C4-2B (cell line): Measurements from ENCODE around the gene MROH2A.

Experiments
- ZFX ChIP-seq: fragments of 450-650 bp; IDR thresholded peaks from 2 replicates; pipeline ENCODE4 v1.6.1; 2017
- TF ChIP-seq, protein P1 (sequence below): fragments of 450-650 bp; conservative IDR thresholded peaks from 2 replicates; pipeline ENCODE4 v1.5.1; 2017; ENCODE audit warnings: mild to moderate bottlenecking

DNA sequence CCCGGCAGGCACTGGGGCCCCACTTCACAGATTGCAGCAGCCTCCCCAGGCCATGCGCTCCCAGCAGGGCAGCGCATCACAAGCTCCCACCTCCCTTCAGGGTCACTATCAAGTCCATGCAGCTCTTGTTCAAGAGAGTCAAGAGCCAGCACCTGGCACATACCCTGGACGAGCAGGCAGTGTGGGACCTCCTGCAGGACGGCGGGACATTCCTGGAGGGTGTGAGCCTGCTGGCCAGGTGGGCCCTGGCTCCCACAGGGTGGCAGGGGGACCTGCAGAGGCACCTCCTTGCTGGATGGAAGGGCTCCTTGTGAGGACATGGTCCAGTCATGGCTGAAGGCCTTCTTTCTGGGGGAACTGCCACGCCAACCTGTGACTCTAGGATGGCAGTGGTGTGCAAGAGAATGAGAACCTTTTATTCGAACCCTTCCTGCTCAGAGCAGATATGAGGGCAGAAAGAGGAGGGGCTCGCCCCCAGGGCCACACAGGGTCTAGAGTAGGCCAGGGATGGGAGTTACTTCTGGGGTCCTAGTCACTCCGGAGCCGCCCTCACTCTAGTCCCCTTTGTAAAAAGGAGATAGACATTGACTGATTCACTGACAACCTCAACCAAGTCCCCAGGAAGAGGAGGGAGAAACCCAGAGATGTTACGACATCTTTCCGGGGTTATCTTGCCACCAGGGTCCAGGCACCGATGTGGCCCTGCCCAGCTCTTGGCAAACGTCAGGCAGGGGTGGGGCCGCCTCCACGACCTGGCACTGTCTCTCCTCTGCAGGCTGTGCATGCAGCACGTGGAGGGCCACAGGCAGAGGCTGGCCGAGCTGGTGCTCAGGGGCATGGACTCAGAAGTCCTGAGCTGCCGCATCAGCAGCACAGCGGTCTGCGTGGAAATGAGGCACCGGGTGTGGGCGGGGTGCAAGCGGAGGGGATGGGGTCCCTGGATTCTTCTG, 44.9 kb downstream of the MROH2A start:
- TF ChIP-seq, protein P1, sequence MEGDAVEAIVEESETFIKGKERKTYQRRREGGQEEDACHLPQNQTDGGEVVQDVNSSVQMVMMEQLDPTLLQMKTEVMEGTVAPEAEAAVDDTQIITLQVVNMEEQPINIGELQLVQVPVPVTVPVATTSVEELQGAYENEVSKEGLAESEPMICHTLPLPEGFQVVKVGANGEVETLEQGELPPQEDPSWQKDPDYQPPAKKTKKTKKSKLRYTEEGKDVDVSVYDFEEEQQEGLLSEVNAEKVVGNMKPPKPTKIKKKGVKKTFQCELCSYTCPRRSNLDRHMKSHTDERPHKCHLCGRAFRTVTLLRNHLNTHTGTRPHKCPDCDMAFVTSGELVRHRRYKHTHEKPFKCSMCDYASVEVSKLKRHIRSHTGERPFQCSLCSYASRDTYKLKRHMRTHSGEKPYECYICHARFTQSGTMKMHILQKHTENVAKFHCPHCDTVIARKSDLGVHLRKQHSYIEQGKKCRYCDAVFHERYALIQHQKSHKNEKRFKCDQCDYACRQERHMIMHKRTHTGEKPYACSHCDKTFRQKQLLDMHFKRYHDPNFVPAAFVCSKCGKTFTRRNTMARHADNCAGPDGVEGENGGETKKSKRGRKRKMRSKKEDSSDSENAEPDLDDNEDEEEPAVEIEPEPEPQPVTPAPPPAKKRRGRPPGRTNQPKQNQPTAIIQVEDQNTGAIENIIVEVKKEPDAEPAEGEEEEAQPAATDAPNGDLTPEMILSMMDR: no peak
- no peak for TF ChIP-seq ZFX
